IMR-90 (cell line): ENCODE results near the gene DNAJC4. TPM values are rescaled to one million over a fixed set of nuclear protein-coding genes. Genes with fewer than 3 reads are reported as not detected.
A peak's percentile ranks its signal among the peaks of the same experiment; 100 is the strongest.

Experiments
- BHLHE40 ChIP-seq: fragments of 150-350 bp; IDR thresholded peaks from 2 replicates; pipeline ENCODE4 v1.6.1; 2016; ENCODE audit warnings: mild to moderate bottlenecking, low read depth, low read length
- CEBPB ChIP-seq: IDR thresholded peaks from 2 replicates; pipeline ENCODE4 v1.6.1; 2012; ENCODE audit warnings: low read depth, low read length, improper control_type of control experiment
- SMC3 ChIP-seq: fragments of 150-350 bp; IDR thresholded peaks from 2 replicates; pipeline ENCODE4 v1.6.1; 2016; ENCODE audit warnings: low read depth, mild to moderate bottlenecking, antibody characterized with exemption, low read length, moderate library complexity
- polyA plus RNA-seq, 3 experiments: library from polyadenylated mRNA; depleted of rRNA; stranded (reverse); fragments of >200 nt; gene quantifications; 2 replicates each; pipeline ENCODE4 v1.2.3, GENCODE V29; 2012; ENCODE audit warnings: low replicate concordance in 1 of 3
- total RNA-seq: library from RNA; depleted of rRNA; stranded (reverse); fragments of >200 nt; gene quantifications from 2 replicates; pipeline ENCODE4 v1.2.3, GENCODE V29; 2012
- TF ChIP-seq, protein P1 (sequence below): fragments of 150-350 bp; IDR thresholded peaks from 2 replicates; pipeline ENCODE4 v1.6.1; 2016; ENCODE audit warnings: low read depth, mild to moderate bottlenecking, low read length, moderate library complexity, borderline replicate concordance

The DNAJC4 gene
- total and polyA plus RNA-seq, 2 of the 4 experiments (the other 2 are of a cell fraction): 2.2 to 22.8 TPM

DNA sequence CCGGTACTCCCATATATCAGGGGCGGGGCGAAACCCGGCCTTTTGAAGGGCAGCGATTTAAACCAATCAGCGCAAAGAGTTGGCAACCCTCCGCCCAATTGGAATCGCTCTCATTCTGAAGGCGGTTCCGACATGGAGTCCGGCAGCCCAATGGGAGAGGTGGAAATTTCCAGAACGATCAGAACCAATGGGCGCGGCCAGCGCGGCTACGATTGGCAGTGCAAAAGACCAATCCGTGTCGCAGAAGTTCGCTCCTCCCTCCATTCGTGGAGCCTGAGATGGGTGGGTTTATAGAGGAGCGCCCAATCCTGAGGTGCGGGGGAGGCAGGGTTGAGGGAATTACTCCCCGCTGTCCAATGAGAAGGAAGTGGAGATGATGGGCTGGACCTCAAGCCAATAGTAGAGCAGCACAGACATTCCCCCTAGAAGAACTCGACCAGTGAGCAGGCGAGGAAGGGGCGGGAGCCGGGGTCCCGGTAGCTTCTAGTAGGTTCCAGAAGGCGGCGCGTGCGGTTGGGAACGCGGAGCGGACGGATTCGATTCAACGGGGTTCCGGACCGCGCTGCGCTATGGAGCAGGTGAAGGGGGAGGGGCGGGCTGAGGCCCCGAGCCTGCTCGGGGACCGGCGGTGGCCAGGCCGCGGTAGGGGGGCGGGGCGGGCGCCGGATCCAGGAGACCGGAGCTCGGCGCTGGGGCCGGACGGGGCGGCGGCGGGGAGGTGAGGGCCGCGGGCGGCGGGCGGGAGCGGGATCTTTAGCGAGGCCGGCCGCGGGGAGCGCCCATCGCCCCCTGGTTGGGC, 44.5 kb upstream of the DNAJC4 start, which contains the start of gene STIP1 (continued):
- TF ChIP-seq, protein P1, sequence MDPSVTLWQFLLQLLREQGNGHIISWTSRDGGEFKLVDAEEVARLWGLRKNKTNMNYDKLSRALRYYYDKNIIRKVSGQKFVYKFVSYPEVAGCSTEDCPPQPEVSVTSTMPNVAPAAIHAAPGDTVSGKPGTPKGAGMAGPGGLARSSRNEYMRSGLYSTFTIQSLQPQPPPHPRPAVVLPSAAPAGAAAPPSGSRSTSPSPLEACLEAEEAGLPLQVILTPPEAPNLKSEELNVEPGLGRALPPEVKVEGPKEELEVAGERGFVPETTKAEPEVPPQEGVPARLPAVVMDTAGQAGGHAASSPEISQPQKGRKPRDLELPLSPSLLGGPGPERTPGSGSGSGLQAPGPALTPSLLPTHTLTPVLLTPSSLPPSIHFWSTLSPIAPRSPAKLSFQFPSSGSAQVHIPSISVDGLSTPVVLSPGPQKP: no peak
- TF ChIP-seq SMC3 (no peak), BHLHE40 (peak; percentile 56; the same call in 1 of the 2 replicates), CEBPB (no peak)
